ENCODE measurements around the gene HLCS.

DNA sequence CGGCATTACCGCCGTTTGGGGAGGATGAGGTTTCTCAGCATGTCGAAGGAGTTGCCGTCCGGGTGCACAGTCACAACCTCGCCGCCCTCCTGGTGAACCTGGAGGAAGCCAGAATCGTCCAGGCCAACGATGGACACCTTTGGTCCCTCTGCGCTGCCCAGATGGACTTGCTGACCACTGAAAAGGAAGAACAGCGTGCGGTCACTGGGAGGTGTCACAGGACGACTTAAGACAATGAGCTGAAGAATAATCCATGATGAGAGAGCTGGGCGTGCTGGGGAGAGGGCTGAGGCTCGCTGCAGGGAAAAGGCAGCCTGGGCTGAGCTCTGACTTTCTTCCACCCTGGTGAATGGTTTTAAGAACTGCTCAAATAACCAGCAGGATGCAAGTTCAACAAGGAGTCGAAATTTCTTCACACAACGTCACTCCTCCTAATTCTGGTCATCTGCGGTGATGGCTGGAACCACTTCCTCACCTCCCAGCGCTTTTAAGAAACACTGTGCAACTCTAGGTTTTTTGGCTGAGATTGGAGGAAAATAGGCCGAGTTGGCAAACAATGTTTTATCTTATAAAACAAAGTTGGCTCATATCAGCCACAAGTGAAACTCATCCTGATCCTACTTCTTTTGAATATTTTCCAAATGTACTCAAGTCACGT is 212.1 kb downstream of the HLCS start:
- TF ChIP-seq EZH2phosphoT487 (IDR thresholded peaks at IDR 0.05; ENCODE audit: low read depth, severe bottlenecking, unreplicated experiment): no peak
- TF ChIP-seq, protein P1, sequence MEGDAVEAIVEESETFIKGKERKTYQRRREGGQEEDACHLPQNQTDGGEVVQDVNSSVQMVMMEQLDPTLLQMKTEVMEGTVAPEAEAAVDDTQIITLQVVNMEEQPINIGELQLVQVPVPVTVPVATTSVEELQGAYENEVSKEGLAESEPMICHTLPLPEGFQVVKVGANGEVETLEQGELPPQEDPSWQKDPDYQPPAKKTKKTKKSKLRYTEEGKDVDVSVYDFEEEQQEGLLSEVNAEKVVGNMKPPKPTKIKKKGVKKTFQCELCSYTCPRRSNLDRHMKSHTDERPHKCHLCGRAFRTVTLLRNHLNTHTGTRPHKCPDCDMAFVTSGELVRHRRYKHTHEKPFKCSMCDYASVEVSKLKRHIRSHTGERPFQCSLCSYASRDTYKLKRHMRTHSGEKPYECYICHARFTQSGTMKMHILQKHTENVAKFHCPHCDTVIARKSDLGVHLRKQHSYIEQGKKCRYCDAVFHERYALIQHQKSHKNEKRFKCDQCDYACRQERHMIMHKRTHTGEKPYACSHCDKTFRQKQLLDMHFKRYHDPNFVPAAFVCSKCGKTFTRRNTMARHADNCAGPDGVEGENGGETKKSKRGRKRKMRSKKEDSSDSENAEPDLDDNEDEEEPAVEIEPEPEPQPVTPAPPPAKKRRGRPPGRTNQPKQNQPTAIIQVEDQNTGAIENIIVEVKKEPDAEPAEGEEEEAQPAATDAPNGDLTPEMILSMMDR (IDR thresholded peaks at IDR 0.05; ENCODE audit: poor library complexity): no peak
